GM19035 (cell line): Measurements from ENCODE around the gene EPHA7.

Experiments
- ATAC-seq: cut with Tn5 transposase; IDR thresholded peaks from one replicate; pipeline ENCODE4 v1.9.1; 2021; ENCODE audit not compliant: unreplicated experiment

The EPHA7 gene

GRCh38 chr6:93259332-93259731 lies 160.0 kb downstream of the EPHA7 start:
- no peak for ATAC-seq

- no peak for ATAC-seq
Measured at GRCh38 chr6:93252930-93253329, 166.4 kb downstream of the EPHA7 start.

DNA sequence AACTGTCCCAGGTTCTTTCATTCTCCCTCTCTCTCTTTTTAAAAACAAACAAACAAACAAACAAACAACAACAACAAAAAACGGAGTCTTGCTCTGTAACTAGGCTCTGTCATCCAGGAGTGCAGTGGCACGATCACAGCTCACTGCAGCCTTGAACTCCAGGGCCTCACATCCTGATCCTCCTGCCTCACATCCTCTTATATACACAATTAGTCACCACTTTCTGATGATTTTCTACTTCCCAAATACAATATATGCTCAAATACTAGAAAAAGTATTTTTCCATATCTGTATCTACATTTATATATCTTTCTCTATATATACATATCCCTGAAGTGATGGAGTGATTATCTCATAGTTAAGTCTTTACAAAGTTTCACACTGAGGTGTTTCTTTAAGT lies 170.7 kb downstream of the EPHA7 start:
- no peak for ATAC-seq

DNA sequence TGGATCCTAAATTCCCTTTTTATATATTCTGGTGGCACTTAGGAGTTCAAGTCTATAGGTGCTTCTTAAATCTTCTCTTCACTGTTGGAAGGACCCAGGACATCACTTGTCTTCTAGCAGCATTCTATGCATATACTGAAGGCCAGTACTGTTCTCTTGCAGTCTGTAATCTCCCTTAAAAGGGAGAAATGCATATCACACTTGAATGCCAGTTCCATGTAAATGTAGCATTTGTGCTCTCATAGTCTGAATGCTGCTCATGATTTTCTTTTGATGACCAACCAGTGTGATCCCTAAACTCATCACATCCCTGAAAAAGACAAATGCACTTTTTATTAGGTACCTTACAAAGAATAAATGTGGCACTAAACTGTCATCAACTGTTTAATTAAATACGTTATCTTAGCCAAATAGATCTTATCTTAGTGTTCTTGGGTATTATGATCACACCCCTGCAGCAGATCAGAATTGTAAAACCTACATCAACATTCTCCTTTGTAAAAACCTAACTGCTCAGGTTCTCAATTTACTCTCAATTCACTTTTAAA lies 176.1 kb downstream of the EPHA7 start:
- ATAC-seq: no peak

DNA sequence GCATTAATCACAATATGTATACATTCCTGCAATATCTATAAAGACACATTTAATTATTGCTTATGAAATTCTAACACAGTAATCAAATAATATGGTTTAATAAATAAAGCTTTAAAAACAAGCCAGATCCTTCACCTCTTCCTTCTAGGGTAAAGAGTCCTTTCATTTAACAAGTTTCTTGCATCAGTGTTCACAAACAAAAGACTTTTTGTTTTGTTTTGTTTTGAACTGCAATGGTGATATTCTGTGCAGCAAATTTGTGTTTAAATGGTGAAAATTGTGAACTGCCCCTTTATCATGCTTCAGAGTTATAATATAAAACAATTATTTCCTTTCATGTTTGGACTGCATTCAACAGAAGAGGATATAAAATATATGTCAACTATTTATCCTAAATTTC lies 177.3 kb downstream of the EPHA7 start:
- ATAC-seq: no peak

DNA sequence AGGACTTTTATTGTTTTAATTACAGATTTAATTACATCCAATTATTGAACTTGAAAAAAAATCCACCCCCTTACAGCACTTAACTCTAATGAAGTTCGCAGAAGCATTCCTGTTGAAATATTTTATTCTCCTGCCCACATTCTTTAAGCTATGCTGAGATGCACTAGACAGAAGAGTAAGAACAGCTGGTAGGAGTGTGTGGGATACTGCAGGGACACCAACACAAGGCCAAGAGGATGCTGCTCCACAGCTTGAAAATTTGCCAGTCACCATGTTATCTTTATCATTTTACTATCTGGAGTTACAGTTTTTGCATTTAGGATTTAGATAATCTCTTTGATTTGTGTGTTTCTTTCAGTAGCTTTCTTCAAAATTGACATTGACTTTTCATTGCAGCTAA lies 180.7 kb downstream of the EPHA7 start:
- no peak for ATAC-seq

- ATAC-seq: no peak
Measured at GRCh38 chr6:93235775-93236174, 183.6 kb downstream of the EPHA7 start.

- no peak for ATAC-seq
Measured at GRCh38 chr6:93226822-93227221, 192.5 kb downstream of the EPHA7 start.

DNA sequence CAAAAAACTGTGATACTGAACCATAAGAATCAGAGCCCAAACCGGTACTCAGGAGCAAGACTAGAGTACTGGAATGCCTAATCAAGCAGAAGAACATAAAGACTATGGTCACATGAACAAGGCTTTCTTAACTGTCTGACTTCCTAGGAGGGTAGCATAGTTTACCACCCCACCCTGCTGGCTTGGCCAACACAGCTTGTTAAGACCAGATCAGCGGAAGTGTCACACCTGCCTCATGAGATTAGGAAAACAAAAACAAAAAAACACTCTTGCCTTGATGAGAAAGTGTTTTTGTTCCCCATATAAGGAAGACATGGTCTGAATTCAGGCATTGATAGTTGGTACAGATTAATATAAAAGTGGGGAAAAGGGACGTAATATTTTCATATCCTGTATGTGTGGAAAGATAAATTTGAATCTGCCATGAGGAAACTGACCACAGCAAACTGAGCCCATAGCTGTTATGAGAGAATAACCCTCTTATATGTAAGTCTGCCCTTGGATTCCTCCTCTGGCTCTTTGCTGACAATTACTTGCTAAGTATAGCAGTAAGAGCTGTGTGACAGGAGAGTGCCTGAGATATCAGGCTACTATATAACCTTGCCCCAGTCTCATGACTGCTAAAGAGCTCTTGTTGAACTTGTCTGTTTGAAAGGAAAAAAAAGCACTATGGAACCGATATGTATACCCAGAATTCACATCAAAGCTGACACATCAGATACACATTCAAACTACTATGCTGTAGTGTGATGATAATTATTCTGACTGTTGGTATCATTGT lies 197.1 kb downstream of the EPHA7 start:
- ATAC-seq: no peak

DNA sequence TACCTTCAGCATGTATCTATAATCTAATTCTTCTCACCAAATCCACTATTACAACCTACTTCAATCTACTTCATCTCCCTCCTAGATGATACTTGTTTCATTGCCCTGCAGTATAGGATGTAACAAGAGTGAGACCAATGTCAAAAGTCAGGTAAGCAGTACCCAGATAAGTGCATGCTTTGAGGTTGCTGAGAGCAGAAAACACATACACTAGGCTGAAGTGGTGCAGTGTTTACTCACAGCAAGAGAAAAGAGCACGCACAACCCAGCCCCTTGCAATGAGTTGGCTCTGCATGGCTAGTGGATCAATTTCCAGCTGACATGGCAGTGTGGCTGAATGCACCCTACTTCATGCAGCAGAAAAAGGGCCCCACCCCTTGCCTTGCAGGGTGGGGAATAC lies 199.9 kb downstream of the EPHA7 start:
- ATAC-seq: no peak

GRCh38 chr6:93218096-93218495 lies 201.3 kb downstream of the EPHA7 start:
- ATAC-seq: no peak

GRCh38 chr6:93213028-93213427 lies 206.3 kb downstream of the EPHA7 start:
- no peak for ATAC-seq

DNA sequence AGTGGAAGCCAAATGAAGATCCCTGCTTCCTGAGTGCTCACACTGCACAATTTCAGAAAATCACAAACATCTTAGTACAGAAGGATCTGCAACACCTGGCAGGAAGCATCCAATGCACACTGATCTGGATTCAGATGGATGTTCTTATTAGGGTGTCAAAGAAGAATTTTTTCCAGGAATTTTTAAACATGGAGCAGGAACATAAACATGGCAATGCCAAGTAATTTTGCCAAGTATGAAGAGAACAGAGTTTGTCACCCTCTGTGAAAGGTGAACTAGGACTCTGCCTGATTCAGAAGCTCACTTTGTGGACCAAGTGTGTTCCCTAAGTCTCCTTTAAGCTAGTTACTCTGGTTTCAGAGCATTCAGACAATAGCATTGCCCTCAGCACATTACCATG lies 208.5 kb downstream of the EPHA7 start:
- ATAC-seq: no peak

GRCh38 chr6:93209358-93209757 lies 210.0 kb downstream of the EPHA7 start:
- ATAC-seq: no peak

DNA sequence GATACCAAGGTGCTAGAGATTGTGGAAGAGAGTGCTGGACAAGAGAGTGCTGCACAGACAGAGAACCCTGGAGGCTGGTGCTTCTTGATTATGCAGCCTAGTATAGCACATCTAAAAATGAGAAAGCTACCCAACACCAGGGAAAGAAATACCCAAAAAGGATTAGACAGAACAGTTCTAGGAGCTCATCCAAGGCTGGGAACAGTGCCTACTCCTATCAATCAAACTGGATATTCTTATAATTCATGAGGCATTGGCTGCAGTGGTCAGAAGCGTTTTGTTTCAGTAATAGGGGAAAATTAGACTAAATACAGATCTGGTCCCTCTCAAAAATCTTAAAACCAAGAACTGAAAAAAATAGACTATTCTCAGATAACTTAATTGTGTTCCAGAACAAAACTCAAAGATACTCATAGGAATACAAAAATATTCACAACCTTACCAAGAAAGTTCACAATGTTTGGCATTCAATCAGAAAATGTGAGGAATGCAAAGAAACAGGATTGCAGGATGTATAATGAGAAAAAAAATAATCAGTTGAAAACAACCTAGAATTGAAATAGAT lies 222.9 kb downstream of the EPHA7 start:
- no peak for ATAC-seq

DNA sequence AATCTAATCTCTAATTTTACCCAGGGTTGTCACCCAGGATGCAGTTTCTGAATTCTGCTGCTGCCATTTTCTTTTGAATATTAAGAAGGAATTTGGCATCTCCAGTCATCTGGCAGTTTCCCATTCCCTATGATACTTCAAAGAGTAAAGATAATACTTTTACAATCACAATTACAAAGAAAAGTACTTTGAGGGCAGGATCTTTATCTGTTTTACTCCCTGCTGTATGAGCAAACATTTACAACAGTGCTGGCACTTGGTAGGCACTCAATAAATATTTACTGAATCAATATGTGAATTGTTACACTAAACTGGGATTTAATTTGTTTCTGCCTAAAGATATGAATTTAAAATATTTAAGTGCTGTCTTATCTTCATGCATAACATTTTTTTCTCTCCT lies 224.9 kb downstream of the EPHA7 start:
- ATAC-seq: no peak

- ATAC-seq: no peak
Measured at GRCh38 chr6:93193868-93194267, 225.5 kb downstream of the EPHA7 start.
